HL-60 (cell line): ENCODE data around the gene COG7.

Experiments
- POLR2AphosphoS5 ChIP-seq: IDR thresholded peaks from 2 replicates; pipeline ENCODE4 v1.6.1; 2012; ENCODE audit warnings: low read depth
- TF ChIP-seq, protein P1 (sequence below): IDR thresholded peaks from one replicate; pipeline ENCODE4 v1.5.1; 2011; ENCODE audit warnings: low read length, control low read depth, inconsistent platforms; ENCODE audit not compliant: insufficient read depth

DNA sequence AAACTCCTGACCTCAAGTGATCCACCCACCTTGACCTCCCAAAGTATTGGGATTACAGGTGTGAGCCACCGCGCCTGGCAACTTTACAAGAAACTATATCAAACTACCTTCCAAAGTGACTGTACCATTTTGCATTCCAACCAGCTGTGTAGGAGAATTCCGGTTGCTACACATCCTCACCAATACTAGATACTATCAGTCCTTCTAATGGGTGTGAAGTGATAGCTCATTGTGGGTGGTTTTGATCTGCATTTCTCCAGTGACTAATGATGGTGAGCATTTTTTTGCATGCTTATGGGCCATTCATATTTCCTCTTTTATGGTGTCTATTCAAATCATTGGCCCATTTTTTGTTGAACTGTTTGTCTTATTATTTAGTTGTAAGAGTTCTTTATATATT is 113.2 kb downstream of the COG7 start:
- TF ChIP-seq, protein P1, sequence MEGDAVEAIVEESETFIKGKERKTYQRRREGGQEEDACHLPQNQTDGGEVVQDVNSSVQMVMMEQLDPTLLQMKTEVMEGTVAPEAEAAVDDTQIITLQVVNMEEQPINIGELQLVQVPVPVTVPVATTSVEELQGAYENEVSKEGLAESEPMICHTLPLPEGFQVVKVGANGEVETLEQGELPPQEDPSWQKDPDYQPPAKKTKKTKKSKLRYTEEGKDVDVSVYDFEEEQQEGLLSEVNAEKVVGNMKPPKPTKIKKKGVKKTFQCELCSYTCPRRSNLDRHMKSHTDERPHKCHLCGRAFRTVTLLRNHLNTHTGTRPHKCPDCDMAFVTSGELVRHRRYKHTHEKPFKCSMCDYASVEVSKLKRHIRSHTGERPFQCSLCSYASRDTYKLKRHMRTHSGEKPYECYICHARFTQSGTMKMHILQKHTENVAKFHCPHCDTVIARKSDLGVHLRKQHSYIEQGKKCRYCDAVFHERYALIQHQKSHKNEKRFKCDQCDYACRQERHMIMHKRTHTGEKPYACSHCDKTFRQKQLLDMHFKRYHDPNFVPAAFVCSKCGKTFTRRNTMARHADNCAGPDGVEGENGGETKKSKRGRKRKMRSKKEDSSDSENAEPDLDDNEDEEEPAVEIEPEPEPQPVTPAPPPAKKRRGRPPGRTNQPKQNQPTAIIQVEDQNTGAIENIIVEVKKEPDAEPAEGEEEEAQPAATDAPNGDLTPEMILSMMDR = no peak
- no peak for TF ChIP-seq POLR2AphosphoS5
